CD4-positive, alpha-beta T cell treated with Interferon gamma for 1 hour (primary cell): ENCODE measurements around the gene TCHH.

Experiments
- DNase-seq: peaks from one replicate; pipeline ENCODE4 v3.0.0-alpha.2; 2020

TCHH gene

GRCh38 chr1:152061952-152062351 is 53.3 kb downstream of the TCHH start:
- no peak for DNase-seq
